Measurements from ENCODE around the gene PERM1. TPM values are rescaled to one million over a fixed set of nuclear protein-coding genes. Genes with fewer than 3 reads are reported as not detected.

The PERM1 gene
- total and polyA plus RNA-seq, 2 of the 13 experiments (the other 11 are each of a cell fraction or from before 2014, with no cell fraction given): 0.04 to 0.29 TPM

DNA sequence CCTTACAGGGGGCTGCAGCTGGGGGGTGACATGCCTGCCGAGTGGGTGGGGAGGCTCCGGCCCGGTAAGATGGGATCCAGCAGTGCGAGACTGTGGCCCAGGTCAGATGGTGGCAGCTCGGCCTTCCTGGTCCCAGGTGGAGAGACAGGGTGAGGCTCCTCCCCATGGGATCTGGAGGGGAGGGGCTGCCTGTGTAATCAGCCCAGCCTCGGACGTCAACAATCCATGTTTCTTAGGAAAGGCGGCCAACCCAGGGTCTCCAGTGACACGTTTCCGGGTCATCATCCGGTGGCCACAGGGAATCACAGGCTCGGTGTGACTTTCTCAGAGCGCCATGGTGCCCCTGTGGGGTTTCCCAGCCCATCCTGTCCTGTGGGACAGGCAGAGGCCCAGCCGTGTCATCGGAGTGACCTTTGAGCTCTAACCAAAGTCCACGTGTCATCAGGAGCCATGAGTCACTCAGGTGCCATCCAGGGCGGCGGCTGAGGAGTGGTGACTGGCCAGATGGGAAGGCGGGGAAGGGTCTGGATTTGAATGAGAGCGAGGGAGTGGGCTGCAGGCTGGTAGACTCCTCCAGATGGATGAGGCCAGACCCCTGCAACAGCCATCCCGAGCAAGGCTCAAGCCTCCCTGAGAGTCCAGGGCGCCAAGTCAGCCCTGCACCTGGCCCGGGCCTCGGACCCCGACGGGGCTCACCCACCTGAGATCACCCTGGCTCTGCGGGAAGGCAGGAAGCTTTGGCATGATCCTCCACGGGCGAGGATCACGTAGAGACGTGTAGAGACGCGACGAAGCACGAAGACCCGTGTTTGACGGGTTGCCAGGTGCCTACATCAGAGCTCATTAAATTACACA lies 24.6 kb upstream of the PERM1 start:
- POLR2A ChIA-PET: interaction anchor here (0.7 to 4.1 kb wide), 15 partner anchors 9 to 281 kb away, joined by 3 to 61 read pairs (median 4); partner anchors contain the start of genes AGRN and UBE2J2
- ATAC-seq (peak; percentile 72), DNase-seq (ENCODE audit: low spot score) (peak; percentile 94), FAIRE-seq (peak; percentile 92)
- no peaks in the 10 kb centered on the region for H3K9me3 ChIP-seq (ENCODE audit: low read length)
- H3K4me1 ChIP-seq (ENCODE audit: insufficient read depth, low read length): peaks cover 54% of the 10 kb centered on the region
- H2AFZ ChIP-seq (ENCODE audit: low read length): no peak overlapping the region
- intact Hi-C loops (cut with micrococcal nuclease; ENCODE audit: unreplicated experiment): loop anchor here (10.0 kb wide), 1 partner anchor 228 kb away; the partner anchor contains the start of genes B3GALT6 and SDF4
- no peaks in the 10 kb centered on the region for H3K27me3 ChIP-seq (ENCODE audit: control insufficient read depth in 1 of 2, insufficient read depth in 2 of 2, low read length in 2 of 2)
- 59% methylated on average over 16 of the region's 37 CpGs for WGBS (ENCODE audit: low lambda C conversion rate)
- BruUV-seq (replicated peaks): TSS peak; percentile 64
- CTCF ChIA-PET (ENCODE audit: low intra/inter-chr PET ratio, low total read pairs): no interaction called here
- peak overlapping the region; percentile 77 for H3K9ac ChIP-seq (ENCODE audit: insufficient read depth, low read depth, low read length)
- H3K79me2 ChIP-seq (ENCODE audit: insufficient read depth, low read length): peaks cover 6% of the 10 kb centered on the region
- H3K36me3 ChIP-seq (replicated peaks in 1 of 2; ENCODE audit: control insufficient read depth in 1 of 2, insufficient read depth in 2 of 2, low read length in 2 of 2): no peaks in the 10 kb centered on the region
- in situ Hi-C loops (cut with HindIII; ENCODE audit: extremely low pct_ligation_motif_present, low pct_unique_long_range_greater_than_20kb): no loop called here
- peak overlapping the region; percentile 56 to 77 (median 70) for H3K4me3 ChIP-seq (replicated peaks in 1 of 3; ENCODE audit: insufficient read depth in 1 of 3, low read depth in 2 of 3, low read length in 3 of 3)
- peak overlapping the region; percentile 88 for H3K27ac ChIP-seq (ENCODE audit: extremely low read length, insufficient read depth, low read length)
- peak overlapping the region; percentile 87 for H3K4me2 ChIP-seq (ENCODE audit: low read depth, low read length)
- no peaks in the 10 kb centered on the region for H4K20me1 ChIP-seq (ENCODE audit: insufficient read depth, low read length)
- TF ChIP-seq, protein P1, sequence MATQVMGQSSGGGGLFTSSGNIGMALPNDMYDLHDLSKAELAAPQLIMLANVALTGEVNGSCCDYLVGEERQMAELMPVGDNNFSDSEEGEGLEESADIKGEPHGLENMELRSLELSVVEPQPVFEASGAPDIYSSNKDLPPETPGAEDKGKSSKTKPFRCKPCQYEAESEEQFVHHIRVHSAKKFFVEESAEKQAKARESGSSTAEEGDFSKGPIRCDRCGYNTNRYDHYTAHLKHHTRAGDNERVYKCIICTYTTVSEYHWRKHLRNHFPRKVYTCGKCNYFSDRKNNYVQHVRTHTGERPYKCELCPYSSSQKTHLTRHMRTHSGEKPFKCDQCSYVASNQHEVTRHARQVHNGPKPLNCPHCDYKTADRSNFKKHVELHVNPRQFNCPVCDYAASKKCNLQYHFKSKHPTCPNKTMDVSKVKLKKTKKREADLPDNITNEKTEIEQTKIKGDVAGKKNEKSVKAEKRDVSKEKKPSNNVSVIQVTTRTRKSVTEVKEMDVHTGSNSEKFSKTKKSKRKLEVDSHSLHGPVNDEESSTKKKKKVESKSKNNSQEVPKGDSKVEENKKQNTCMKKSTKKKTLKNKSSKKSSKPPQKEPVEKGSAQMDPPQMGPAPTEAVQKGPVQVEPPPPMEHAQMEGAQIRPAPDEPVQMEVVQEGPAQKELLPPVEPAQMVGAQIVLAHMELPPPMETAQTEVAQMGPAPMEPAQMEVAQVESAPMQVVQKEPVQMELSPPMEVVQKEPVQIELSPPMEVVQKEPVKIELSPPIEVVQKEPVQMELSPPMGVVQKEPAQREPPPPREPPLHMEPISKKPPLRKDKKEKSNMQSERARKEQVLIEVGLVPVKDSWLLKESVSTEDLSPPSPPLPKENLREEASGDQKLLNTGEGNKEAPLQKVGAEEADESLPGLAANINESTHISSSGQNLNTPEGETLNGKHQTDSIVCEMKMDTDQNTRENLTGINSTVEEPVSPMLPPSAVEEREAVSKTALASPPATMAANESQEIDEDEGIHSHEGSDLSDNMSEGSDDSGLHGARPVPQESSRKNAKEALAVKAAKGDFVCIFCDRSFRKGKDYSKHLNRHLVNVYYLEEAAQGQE (IDR thresholded peaks at IDR 0.05; ENCODE audit: borderline replicate concordance in 1 of 2, low read depth in 1 of 2, low read length in 2 of 2): no peak
- 0 out of 2 replicates have a peak, but pooled peaks have one; percentile 78 for TF ChIP-seq PCBP1 (IDR thresholded peaks at IDR 0.05; ENCODE audit: borderline replicate concordance, low read depth, low read length)
- TF ChIP-seq SRSF9 (IDR thresholded peaks at IDR 0.05; ENCODE audit: borderline replicate concordance, insufficient read depth, low read depth, low read length, poor library complexity, severe bottlenecking): no peak
- peak; percentile 94 for TF ChIP-seq ZNF614 (CRISPR knock-in tag; IDR thresholded peaks at IDR 0.05; ENCODE audit: borderline replicate concordance)
- no peak for TF ChIP-seq ZSCAN9 (CRISPR knock-in tag; IDR thresholded peaks at IDR 0.05; ENCODE audit: borderline replicate concordance)
- no peak for TF ChIP-seq U2AF2 (IDR thresholded peaks at IDR 0.05; ENCODE audit: low read depth, low read length)
- no peak for TF ChIP-seq ZNF460 (CRISPR knock-in tag; IDR thresholded peaks at IDR 0.05; ENCODE audit: borderline replicate concordance)
- TF ChIP-seq KLF11 (CRISPR knock-in tag; IDR thresholded peaks at IDR 0.05): peak; percentile 23; the same call in 1 of the 2 replicates
- TF ChIP-seq ZNF652 (CRISPR knock-in tag; IDR thresholded peaks at IDR 0.05; ENCODE audit: borderline replicate concordance, low read depth): no peak
- TF ChIP-seq, protein P2, sequence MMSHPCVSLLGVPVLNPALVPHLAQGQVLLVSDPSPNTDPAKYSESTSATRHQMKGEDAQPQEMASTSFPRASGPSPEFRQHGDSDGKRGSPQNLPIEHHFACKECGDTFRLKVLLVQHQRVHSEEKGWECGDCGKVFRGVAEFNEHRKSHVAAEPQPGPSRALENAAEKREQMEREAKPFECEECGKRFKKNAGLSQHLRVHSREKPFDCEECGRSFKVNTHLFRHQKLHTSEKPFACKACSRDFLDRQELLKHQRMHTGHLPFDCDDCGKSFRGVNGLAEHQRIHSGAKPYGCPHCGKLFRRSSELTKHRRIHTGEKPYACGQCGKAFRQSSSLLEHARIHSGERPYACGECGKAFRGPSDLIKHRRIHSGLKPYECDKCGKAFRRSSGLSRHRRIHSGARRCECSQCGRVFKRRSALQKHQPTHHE (CRISPR knock-in tag; IDR thresholded peaks at IDR 0.05; ENCODE audit: borderline replicate concordance): no peak
- TF ChIP-seq, protein P3, sequence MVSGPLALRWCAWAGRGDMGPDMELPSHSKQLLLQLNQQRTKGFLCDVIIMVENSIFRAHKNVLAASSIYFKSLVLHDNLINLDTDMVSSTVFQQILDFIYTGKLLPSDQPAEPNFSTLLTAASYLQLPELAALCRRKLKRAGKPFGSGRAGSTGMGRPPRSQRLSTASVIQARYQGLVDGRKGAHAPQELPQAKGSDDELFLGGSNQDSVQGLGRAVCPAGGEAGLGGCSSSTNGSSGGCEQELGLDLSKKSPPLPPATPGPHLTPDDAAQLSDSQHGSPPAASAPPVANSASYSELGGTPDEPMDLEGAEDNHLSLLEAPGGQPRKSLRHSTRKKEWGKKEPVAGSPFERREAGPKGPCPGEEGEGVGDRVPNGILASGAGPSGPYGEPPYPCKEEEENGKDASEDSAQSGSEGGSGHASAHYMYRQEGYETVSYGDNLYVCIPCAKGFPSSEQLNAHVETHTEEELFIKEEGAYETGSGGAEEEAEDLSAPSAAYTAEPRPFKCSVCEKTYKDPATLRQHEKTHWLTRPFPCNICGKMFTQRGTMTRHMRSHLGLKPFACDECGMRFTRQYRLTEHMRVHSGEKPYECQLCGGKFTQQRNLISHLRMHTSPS (CRISPR knock-in tag; IDR thresholded peaks at IDR 0.05; ENCODE audit: low read depth): peak; percentile 82
- TF ChIP-seq, protein P4, sequence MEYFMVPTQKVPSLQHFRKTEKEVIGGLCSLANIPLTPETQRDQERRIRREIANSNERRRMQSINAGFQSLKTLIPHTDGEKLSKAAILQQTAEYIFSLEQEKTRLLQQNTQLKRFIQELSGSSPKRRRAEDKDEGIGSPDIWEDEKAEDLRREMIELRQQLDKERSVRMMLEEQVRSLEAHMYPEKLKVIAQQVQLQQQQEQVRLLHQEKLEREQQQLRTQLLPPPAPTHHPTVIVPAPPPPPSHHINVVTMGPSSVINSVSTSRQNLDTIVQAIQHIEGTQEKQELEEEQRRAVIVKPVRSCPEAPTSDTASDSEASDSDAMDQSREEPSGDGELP (IDR thresholded peaks at IDR 0.05; ENCODE audit: borderline replicate concordance, low read depth): peak; percentile 93; the same call in 1 of the 2 replicates
- TF ChIP-seq ZFP1 (CRISPR knock-in tag; IDR thresholded peaks at IDR 0.05): no peak
- peak; percentile 60; the same call in 1 of the 2 replicates for TF ChIP-seq CBX5 (CRISPR knock-in tag; IDR thresholded peaks at IDR 0.05; ENCODE audit: borderline replicate concordance)
- no peak for TF ChIP-seq CCAR2 (optimal IDR thresholded peaks at IDR 0.05; ENCODE audit: low read depth, low read length)
